HG03558 (cell line): ENCODE data around the gene PGM5.
"Not testable (repeated sequence)": the region's sequence is repeated elsewhere in the genome, so short reads cannot be mapped to it uniquely, and the experiment has no call there.

Experiments
- ATAC-seq: cut with Tn5 transposase; IDR thresholded peaks from one replicate; pipeline ENCODE4 v1.9.1; 2021; ENCODE audit warnings: moderate number of reproducible peaks; ENCODE audit not compliant: unreplicated experiment; ENCODE audit errors: extremely low read depth

Gene PGM5

DNA sequence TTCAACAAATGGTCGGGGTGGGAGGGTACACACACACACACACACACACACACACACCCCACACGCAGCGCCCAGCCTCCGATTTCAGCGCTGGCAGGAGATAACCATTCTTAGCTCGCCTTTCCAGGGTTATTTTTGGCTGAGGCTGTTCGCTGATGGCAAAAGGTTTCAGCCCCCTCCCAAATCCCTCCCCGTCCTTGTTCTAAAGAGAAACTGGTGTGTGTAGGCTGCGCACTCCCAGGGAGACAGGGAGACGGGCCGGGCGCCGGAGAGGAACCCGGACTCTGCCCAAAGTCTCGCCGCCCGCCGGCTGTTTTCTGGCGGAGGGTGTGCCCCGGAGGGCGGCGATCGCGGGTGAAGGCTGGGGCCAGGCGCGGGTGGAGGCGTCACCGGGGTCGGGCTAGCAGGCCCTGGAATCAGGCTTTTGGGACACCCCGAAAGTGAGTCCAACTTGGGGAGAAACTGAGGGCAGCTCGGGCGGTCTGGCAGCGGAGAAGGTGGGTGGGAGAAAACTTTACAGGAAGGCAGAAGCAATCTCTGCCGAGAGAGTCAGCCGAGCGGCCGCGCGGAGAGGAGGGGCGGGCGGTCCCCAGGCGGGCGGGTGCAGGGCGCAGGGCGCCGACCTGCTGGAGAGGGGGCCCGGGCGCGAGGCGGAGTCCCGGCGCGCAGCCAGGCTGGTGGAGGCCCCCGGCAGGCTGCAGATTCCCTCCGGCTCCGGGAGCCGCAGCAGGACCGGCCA, at the start of gene PGM5:
PGM5 (plus strand) TSS at position 232 of the 739 bp plus-strand sequence. CDS start 517 bp downstream, outside the sequence.
- not testable (repeated sequence) for ATAC-seq

GRCh38 chr9:68307127-68307526, 49.3 kb upstream of the PGM5 start:
- not testable (repeated sequence) for ATAC-seq

GRCh38 chr9:68307654-68308053, 48.8 kb upstream of the PGM5 start:
- not testable (repeated sequence) for ATAC-seq

- not testable (repeated sequence) for ATAC-seq
Measured at GRCh38 chr9:68311208-68311607, 45.2 kb upstream of the PGM5 start.

GRCh38 chr9:68318209-68318608, 38.2 kb upstream of the PGM5 start:
- ATAC-seq, result not testable (repeated sequence)

DNA sequence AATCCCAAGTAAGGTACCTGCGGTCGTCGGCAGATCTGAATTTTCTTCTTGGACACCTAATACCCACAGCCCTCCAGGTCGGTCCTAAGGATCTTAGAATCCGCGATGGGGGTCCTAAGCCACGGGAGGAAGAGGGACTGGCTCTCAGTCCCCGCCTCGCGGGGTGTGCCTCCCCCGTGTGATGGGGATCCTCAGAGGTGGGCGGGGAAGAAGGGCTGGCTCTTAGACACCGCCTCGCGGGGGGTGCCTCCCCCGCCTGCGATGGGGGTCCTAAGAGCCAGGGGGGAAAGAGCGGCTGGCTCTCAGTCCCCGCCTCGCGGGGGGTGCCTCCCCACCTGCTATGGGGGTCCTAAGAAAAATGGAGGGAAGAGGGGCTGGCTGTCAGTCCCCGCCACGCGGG, 32.7 kb upstream of the PGM5 start:
- ATAC-seq, result not testable (repeated sequence)

DNA sequence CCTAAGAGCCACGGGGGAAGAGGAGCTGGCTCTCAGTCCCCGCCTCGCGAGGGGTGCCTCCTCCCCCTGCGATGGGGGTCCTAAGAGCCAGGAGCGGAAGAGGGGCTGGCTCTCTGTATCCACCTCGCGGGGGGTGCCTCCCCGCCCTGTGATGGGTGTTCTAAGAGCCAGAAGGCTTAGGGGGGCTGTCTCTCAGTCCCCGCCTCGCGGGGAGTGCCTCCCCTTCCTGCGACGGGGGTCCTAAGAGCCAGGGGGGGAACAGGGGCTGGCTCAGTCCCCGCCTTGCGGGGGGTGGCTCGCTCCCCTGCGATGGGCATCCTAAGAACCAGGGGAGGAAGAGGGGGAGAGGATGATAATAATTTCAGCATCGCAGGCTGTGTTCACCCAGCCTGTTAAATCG, 31.9 kb upstream of the PGM5 start:
- not testable (repeated sequence) for ATAC-seq

DNA sequence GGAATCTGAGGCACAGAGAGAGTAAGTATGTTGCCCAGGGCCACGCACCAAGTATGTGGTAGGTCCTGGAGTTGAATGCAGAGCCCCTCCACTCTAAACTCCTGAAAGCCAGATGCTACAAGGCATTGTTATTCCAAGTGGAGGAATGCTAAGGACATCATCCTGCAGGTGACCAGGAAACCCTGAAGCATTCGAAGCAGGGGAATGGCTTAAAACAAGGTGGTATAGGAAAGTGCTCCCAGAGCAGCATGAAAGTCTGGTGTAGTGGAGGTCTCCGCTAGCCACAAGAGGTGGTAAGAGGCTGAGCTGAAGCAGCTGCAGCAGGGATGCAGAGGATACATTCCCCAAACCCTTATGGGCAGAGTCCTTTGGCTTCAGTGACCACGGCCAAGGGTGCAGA, 27.3 kb upstream of the PGM5 start:
- not testable (repeated sequence) for ATAC-seq

GRCh38 chr9:68330531-68331173, 25.8 kb upstream of the PGM5 start:
- ATAC-seq, result not testable (repeated sequence)

- ATAC-seq, result not testable (repeated sequence)
Measured at GRCh38 chr9:68332122-68332521, 24.3 kb upstream of the PGM5 start.

- not testable (repeated sequence) for ATAC-seq
Measured at GRCh38 chr9:68335935-68336334, 20.5 kb upstream of the PGM5 start.

GRCh38 chr9:68336639-68337339, 19.6 kb upstream of the PGM5 start:
- ATAC-seq, result not testable (repeated sequence)

DNA sequence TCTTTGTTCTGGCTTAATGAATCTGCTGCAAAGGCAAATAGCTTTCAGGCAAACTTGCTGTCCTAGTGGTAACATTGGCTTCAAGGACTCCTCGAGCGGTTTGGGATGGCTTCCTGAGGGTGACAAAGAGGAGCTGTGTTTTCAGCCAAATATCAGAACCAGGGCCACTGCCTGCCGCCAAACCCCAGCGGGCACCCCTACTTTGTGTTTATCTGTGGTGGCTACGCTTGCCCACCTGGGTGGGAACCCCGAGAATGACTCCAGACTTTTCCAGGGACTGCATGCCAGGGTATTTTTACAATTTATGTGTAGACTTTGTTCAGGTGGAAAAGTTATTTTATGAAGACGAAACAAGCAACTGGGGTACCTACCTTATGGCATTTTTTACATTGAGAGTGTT, 18.4 kb upstream of the PGM5 start:
- not testable (repeated sequence) for ATAC-seq

GRCh38 chr9:68342265-68343025, 14.0 kb upstream of the PGM5 start:
- ATAC-seq, result not testable (repeated sequence)

- not testable (repeated sequence) for ATAC-seq
Measured at GRCh38 chr9:68343242-68343641, 13.2 kb upstream of the PGM5 start.

- ATAC-seq, result not testable (repeated sequence)
Measured at GRCh38 chr9:68343992-68344391, 12.4 kb upstream of the PGM5 start.

DNA sequence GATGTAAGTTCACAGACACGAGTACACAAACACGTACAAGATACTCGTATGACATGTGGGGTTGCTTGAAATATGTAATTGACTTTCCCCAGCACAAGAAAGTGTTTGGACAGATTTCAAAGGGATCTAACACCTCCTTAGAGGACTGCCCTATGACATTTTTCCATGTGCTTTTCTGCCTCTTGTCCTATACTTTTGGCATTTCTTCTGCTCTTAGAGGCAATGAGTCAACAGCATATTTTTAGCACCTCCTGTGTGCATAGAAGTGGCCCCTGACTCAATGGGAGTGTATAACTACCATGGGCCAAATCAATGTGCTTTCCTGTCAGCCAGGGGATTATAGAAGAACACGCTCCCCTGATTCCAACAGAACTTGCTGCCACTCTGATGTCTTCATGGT, 4.7 kb upstream of the PGM5 start:
- ATAC-seq, result not testable (repeated sequence)

GRCh38 chr9:68355993-68356379, 425 bp upstream of the PGM5 start:
- not testable (repeated sequence) for ATAC-seq

GRCh38 chr9:68357119-68357714, 806 bp downstream of the PGM5 start:
- ATAC-seq, result not testable (repeated sequence)
